ENCODE results near the gene CD44. TPM values are rescaled to one million over a fixed set of nuclear protein-coding genes. Genes with fewer than 3 reads are reported as not detected.

CD44 gene
- total RNA-seq, 4 donors from 2014 or later, result 212 to 292 (median 275) TPM

DNA sequence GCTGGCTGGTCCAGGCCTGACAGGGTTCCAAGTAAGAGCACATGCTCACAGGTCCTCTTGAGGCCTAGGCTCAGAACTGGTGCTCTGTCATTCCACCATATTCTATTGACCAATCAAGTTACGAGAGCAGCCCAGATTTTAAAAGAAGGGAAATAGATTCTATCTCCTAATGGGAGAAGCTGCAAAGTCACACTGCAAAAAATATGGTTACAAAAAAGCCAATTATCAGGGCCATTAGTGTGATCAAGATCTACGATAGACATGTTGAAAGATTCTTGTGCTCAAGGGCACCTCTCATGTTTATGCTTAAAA, 96.1 kb downstream of the CD44 start:
- Histone ChIP-seq H3K27me3 (no peaks in the 10 kb centered on the region), H3K27ac (replicated peaks in 1 of 4) (no peak overlapping the region), H3K4me3 (no peak overlapping the region), H3K4me1 (peaks cover 0 to 51% (median 45%) of the 10 kb centered on the region in 4 donors), H3K36me3 (peaks cover 0 to 12% (median 8%) of the 10 kb centered on the region in 4 donors), H3K9me3 (peaks cover 0 to 5% (median 2%) of the 10 kb centered on the region in 4 donors)
- DNase-seq (ENCODE audit: extremely low spot score), result no peak
- intact Hi-C loops (cut with DNase I), result loop anchor here (10.0 kb wide), 1 partner anchor 310 kb away; no protein-coding TSS in a partner anchor
- 93% methylated on average over 2 of the region's 2 CpGs for WGBS
- TF ChIP-seq POLR2AphosphoS5 (IDR thresholded peaks at IDR 0.05) (no peak), POLR2A (IDR thresholded peaks at IDR 0.05; ENCODE audit: low read depth) (no peak), EP300 (IDR thresholded peaks at IDR 0.05) (no peak)
- TF ChIP-seq, protein P1, sequence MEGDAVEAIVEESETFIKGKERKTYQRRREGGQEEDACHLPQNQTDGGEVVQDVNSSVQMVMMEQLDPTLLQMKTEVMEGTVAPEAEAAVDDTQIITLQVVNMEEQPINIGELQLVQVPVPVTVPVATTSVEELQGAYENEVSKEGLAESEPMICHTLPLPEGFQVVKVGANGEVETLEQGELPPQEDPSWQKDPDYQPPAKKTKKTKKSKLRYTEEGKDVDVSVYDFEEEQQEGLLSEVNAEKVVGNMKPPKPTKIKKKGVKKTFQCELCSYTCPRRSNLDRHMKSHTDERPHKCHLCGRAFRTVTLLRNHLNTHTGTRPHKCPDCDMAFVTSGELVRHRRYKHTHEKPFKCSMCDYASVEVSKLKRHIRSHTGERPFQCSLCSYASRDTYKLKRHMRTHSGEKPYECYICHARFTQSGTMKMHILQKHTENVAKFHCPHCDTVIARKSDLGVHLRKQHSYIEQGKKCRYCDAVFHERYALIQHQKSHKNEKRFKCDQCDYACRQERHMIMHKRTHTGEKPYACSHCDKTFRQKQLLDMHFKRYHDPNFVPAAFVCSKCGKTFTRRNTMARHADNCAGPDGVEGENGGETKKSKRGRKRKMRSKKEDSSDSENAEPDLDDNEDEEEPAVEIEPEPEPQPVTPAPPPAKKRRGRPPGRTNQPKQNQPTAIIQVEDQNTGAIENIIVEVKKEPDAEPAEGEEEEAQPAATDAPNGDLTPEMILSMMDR (IDR thresholded peaks at IDR 0.05), result no peak

DNA sequence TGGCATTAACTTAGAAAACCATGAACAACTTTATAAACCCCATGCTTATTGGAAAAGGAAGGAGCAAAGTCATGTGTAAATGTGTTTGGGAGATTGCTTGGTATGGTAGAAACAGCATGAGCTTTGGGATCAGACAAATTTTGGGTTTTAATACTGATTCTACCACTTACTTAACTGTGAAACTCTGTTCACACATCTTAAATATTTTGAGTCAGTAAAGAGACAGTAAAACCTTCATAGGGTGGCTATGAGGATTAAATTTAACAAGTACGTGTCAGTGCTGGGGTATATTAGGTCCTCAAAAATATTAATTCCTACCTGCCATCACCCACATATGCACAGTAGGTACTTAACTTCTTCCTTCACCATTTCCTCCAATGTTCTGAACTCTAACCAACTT, 96.5 kb downstream of the CD44 start:
- H3K27me3 ChIP-seq, result no peaks in the 10 kb centered on the region
- peaks cover 0 to 5% (median 2%) of the 10 kb centered on the region in 4 donors for H3K9me3 ChIP-seq
- DNase-seq (ENCODE audit: extremely low spot score), result no peak
- no peak for TF ChIP-seq POLR2A (IDR thresholded peaks at IDR 0.05; ENCODE audit: low read depth)
- no peak for TF ChIP-seq POLR2AphosphoS5 (IDR thresholded peaks at IDR 0.05)
- TF ChIP-seq, protein P1 (IDR thresholded peaks at IDR 0.05), result no peak
- TF ChIP-seq EP300 (IDR thresholded peaks at IDR 0.05), result no peak
- 0% methylated on average over 1 of the region's 1 CpG for WGBS
- H3K4me1 ChIP-seq, result peaks cover 0 to 51% (median 45%) of the 10 kb centered on the region in 4 donors
- H3K36me3 ChIP-seq, result peaks cover 0 to 8% (median 4%) of the 10 kb centered on the region in 4 donors
- H3K27ac ChIP-seq (replicated peaks in 1 of 4), result no peak overlapping the region
- intact Hi-C loops (cut with DNase I), result loop anchor here (10.0 kb wide), 1 partner anchor 311 kb away; no protein-coding TSS in a partner anchor
- H3K4me3 ChIP-seq, result no peak overlapping the region

DNA sequence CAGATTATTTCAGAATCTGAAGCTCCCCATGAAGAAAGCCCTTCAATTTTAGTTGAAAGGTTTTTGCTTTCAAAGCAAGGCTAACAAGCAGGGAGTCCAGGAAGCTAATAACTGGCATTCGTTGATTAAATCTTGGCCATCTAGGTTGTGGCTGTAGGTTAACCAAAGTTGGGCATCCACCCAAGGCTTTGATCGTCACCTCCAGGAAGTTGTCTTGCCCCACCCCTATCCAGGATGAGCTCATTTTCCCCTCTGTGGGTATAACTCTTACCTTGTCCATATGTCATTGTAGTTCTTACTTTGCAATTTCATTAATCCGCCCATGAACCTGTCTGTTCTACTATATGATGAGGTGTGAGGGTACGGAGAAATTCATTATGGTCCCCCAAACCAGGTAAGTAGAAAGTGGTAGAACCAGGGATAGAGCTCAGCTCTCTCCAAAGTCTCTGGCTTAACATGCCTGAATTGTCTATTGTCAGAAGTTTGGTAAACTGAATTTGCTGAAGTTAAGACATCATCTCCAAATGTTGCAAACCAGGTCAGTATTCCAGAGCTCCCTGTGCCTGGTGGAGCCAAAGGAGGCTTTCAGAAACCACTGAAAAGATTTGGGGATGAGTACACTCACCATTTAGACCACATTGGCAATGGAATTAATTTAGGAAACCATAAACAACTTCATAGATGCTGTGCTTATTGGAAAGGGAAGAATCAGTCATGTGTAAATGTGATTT, 97.1 kb downstream of the CD44 start:
- peaks cover 0 to 5% (median 2%) of the 10 kb centered on the region in 4 donors for H3K9me3 ChIP-seq
- H3K36me3 ChIP-seq, result peaks cover 0 to 2% (median under 1%) of the 10 kb centered on the region in 4 donors
- TF ChIP-seq POLR2A (IDR thresholded peaks at IDR 0.05; ENCODE audit: low read depth) (no peak), POLR2AphosphoS5 (IDR thresholded peaks at IDR 0.05) (no peak), EP300 (IDR thresholded peaks at IDR 0.05) (no peak)
- TF ChIP-seq, protein P1 (IDR thresholded peaks at IDR 0.05), result no peak
- H3K4me3 ChIP-seq, result no peak overlapping the region
- intact Hi-C loops (cut with DNase I), result loop anchor here (10.0 kb wide), 1 partner anchor 311 kb away; no protein-coding TSS in a partner anchor
- peaks cover 0 to 49% (median 45%) of the 10 kb centered on the region in 4 donors for H3K4me1 ChIP-seq
- no peak for DNase-seq (ENCODE audit: extremely low spot score)
- WGBS, result 86% methylated on average over 4 of the region's 4 CpGs
- no peaks in the 10 kb centered on the region for H3K27me3 ChIP-seq
- H3K27ac ChIP-seq (replicated peaks in 1 of 4), result peak overlapping the region in 2 of 4 donors; percentile 4 to 8

DNA sequence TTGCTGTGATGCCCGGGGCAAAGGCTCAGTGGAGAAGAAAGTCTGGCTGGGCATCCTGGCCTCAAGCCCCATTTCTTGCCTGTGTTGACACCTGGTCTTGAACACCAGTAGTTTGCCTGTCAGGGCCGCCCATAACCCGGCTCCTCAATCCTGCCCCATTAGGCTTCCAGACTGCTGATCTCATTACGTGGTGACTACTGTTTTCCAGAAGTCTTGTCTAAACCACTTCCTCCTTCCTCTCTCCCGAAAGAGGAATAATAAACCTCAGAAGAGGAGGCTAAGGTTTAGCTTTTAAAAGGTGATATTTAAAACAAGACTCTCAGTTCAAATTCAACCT, 97.7 kb downstream of the CD44 start:
- H3K27ac ChIP-seq (replicated peaks in 1 of 4), result peak overlapping the region in 2 of 4 donors; percentile 4 to 8
- no peaks in the 10 kb centered on the region for H3K27me3 ChIP-seq
- H3K4me3 ChIP-seq, result no peak overlapping the region
- intact Hi-C loops (cut with DNase I), result loop anchor here (10.0 kb wide), 1 partner anchor 312 kb away; no protein-coding TSS in a partner anchor
- peaks cover 0 to 5% (median 2%) of the 10 kb centered on the region in 4 donors for H3K9me3 ChIP-seq
- no peak for DNase-seq (ENCODE audit: extremely low spot score)
- no peaks in the 10 kb centered on the region for H3K36me3 ChIP-seq
- WGBS, result 78% methylated on average over 5 of the region's 5 CpGs
- TF ChIP-seq, protein P1 (IDR thresholded peaks at IDR 0.05), result no peak
- TF ChIP-seq POLR2AphosphoS5 (IDR thresholded peaks at IDR 0.05) (no peak), POLR2A (IDR thresholded peaks at IDR 0.05; ENCODE audit: low read depth) (no peak), EP300 (IDR thresholded peaks at IDR 0.05) (no peak)
- peaks cover 0 to 47% (median 45%) of the 10 kb centered on the region in 4 donors for H3K4me1 ChIP-seq
